HL-60/S4 (cell line): Measurements from ENCODE around the gene HHATL.

Experiments
- in situ Hi-C: fragments of 300-500 bp; cut with MboI; formaldehyde crosslinking; loops from 2 replicates; pipeline ENCODE4 v1.14.3; 2022; ENCODE audit warnings: low sequenced_read_pairs

HHATL gene

DNA sequence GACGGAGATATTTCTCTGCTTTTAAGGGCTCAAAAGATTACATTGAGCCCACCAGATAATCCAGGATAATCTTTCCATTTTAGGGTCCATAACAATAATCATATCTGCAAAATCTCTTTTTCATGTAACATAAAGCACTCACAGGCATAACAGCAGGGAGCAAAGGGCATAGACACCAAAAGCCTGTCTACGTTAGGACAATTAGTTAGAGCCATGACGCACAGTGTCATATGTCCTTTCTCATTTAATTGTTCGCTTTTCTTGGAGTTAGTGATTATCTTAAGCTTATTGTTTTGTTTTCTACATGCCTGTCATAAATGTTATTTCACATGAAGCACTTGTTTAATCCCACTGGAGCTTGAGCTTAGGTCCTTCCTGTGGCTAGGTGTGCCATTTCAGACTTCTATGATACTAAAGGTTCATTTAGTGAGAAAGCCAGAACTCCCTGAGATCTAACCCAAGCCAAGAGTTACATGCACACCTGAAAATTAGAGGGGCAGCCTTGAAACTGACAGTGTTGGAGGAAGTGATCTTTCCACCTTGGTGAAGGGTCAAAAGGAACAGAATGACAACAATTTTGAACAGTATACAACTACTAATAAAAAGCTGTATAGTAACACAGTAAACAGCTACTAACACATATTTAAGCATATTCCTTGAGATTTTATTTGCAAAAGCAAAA, 11.7 kb upstream of the HHATL start:
- in situ Hi-C loops, result no loop called here

GRCh38 chr3:42713747-42714146, 11.1 kb upstream of the HHATL start:
- in situ Hi-C loops, result no loop called here

DNA sequence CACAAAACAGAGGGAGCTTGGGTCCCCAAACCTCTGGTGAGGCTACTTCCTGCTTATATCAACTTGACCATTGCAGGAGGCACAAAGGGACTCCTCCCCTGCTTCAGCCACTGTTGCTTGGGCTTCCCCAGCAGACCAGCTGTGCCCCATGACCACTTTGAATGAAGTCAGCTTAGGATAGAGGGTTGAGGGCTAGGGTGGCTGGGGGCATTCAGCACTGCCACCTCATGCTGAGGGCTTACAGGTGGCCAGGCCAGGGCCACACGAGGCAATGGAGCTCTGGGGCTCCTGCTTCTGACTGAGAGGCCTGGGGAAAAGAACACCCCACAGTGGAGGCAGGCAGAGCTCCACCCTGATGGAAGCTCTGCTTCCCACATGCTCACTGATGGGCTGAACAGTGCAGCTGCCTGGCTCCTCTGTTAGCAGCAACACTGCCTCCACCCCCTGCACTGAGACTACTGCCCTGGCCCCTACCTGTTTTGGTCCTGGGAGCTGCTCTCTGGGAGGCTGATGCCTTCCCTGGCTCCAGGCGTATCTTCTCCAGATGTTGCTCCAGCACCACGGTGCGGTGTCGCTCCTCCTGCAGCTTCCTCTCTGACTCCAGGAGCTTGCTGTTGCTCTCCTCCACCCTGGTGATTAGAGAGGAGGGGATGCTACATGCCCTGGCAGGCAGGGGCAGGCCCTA, 10.2 kb upstream of the HHATL start:
- in situ Hi-C loops, result no loop called here

DNA sequence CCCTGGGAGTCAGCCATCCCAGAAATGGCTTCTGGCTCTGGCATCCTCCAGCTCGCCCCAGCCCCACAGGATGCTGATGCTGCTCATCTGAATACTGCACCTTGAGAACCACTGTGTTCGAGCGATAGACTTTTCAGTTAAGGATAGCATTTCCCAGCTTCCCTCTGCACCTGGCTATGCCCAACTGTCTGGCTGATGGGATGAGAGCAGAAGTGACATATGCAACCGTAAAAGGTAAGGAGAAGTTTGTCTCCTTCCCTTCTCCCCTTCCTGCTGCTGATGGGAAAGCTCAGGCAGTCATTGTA, 9.7 kb upstream of the HHATL start:
- in situ Hi-C loops, result no loop called here

DNA sequence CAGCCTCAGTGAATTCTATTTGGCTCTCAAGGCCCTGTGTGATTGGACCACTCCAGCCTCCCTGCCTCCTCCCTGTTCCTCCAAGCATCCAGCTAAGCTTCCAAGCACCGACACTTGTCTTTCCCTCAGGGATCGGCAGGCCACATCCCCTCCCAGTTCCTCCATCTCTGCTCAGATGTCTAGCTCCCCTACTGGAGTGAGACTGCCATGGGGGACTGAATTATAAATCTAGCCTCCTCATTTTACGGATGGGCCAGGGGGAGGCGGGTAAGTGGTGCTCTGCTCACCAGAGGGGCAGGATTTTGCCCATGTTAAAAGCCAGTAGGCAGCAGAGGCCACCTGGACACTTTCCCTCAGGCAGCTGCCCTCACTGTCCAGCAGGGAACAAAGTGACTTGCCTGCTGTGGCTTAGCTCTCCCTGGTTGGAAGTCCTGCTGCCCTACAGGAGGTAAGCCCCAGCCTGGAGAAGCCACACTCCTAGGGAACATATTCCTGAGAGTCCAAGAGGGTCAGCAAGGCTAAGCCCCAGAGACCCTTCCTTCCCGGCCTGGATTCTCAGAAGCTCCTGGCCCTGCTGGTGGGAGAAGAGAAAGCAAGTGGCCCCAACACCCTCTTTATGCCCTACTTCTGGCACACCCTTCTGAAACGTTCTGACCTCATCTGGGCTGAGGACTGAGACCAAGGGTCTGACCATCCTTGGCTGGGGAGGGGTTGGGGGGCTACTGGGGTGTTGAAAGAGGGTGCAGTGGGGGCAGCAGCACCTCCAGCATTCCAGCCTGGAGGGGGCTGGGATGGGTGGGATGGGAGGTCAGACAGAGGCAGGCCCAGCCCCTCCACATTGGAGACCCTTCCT, 9.1 kb upstream of the HHATL start:
- in situ Hi-C loops, result no loop called here

- in situ Hi-C loops, result no loop called here
Observed at GRCh38 chr3:42710323-42711021, 7.9 kb upstream of the HHATL start.

GRCh38 chr3:42709621-42710020, 7.0 kb upstream of the HHATL start:
- in situ Hi-C loops, result no loop called here

DNA sequence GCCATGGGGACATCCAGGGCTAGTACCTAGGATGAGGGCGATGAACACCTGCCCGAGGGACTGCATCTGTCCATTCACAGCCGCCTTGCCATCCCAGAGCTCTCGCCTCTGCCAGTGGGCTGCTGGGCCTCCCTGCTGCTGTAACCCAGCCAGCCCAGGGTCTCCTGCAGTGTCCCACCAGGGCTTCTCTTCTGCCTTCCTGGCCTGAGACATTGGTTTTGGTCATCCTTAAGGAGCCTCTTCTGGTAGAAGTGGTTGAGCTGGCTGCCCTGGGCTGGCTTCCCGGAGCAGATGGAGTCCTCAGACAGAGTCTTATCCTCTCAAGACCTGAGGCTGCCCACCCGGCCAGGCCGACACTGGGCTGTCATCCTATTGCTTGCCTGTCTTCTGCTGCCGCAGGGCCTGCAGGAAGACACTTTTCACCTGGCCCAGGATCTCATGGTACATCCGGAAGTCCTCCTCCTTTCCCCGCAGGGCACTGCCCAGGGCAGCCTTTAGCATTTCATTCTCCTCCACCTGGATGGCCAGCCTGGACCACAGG, 6.1 kb upstream of the HHATL start:
- in situ Hi-C loops, result no loop called here

DNA sequence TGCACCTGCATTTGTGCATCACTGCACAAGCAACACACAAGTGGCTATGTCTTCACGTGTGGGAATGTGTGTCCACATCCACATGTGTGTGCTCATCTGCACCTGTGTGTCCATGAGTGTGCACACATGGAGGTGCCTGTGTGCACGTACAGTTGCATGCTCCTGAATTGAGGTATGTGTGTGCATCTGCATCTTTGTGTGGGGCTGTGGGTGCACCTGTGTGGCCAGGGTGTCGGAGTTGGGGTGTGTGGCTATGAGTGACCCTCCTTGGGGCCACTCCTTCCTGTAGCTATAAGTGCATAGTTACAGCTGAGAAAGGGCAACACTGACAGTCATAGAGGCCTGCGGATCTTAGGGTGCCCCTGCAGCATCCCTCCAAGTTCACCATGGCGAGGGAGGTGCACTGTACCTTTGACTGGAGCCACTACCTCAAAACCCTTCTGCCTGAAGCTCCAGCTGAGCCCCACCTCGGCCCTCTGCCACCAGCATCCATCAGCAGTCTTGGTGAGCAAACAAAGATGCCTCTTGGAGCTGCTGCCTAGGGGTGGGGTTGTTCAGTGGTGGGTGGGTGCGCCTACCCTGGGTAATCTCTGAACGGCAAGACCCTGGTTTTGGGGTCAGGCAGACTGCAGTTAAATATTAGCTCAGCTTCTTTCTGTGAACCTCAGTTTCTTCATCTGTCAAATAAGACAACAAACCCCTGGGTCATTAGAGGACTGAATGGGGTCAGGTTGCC, 5.2 kb upstream of the HHATL start:
- in situ Hi-C loops, result no loop called here

DNA sequence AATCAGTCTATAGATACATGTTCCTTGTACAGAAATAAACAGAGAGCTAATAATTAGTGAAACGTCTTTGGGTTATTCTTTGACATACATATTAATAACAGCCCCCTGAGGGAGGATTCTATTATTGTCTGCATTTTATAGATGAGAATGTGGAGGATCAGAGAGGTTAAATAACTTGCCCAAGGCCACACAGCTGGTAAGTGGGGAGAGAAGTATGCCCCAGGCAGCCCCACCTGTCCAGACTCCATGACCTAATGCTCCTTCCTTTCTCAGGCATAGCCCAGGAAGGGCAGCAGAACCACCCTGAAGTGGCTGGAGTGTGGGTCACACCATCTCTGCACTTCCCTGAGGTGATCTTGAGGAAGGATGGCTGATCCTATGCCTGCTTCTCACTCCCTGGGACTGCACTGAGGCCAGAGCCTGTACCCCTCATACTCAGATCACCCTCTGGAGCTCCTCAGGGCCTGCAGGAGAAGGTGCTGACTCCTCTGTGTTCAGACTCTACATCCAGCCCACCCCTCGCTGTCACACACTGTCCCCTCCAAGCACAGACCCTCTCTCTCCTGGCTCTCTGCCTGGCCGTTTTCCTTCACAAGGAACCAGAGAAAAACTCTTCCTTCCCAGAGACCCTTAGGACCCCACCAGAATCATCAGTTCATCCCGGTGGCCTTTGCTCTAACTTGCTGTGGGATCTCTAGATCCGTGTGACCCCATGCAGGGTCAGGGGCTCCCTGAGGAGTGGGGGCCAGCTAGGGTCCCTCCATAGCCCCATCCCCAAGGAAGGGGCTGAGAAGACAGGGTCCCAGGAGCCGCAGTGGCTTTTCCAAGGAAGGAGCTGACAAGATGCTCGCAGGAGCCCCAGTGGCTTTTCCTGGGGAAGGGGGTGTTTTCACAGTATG, 4.4 kb upstream of the HHATL start:
- in situ Hi-C loops, result no loop called here

DNA sequence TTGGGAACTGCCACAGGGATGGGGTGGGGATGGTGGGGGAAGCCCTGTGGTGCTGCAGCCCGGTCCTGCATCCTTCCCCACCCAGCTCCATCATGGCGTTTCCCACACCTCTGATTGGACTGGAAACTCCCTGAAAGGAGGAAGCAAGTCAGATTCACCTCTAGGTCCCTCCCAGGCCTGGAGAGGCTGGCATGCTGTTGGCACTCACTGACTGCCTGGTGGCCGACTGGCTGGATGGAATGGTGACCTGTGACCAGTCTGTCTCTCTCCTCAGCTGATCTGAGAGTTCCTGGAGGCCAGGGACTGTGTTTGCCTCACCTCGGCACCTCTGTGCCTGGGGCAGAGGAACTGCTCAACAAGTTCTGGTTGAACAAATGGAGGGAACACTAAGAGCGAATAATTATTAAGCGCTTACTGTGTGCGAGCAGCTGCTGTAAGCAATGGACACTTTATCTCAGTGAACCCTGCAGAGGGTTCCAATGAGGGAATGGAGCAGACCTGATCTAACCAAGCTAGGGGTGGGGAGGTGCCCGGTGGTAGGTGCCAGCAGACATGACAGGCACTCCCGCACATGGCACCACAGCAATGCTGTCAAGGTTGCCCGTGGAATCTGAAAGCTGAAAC, 3.5 kb upstream of the HHATL start:
- in situ Hi-C loops, result no loop called here

- in situ Hi-C loops, result no loop called here
Observed at GRCh38 chr3:42705058-42705767, 2.6 kb upstream of the HHATL start.

DNA sequence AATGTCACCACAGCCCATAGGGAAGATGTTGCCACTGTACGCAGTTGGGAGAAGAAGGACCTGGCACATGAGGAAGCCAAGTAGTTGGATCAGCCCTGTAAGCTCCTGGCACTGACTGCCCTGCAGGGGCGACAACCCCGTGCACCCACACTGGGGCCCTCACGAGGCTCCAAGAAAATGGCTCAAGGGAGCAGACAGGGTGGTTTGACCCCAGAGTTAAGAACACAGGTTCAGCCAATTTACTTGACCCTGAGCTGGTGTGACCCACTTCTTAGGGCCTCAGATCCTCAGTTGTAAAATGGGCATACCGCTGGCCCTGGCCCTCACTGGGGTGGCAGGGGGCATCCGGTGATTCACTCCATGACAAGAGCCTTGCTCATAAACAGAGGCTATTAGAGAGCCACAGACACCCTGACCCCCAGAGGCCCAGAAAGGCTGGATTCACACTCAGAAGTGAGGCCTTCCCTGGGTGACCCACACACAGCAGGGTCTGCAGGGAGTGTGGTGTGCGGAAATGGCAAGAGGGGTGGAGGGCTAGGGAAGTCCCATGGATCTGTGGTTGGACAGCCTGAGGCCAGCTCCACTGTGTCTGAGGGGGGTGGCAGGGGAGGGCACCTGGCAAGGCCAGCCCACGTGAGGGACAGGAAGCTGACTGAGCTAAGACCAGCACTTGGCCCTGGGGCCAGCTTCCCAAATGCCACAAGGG, 1.7 kb upstream of the HHATL start:
- in situ Hi-C loops, result no loop called here

DNA sequence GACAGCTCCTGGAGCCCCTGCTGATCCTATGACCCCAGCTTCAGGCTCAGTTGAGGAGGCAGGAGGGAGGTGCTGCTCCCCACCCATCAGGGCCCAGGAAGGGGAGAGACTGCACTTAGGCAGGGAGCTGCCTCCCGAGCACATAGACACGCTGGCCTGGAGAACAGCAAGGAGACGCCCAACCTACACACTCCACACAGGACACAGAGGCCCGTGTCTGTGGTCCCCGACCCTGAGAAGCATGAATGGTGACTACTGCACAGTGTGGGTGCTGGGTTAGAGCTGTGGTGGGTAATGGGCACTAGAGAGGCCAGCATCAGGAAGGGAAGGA, 1.1 kb upstream of the HHATL start:
- in situ Hi-C loops, result no loop called here

- in situ Hi-C loops, result no loop called here
Observed at GRCh38 chr3:42702982-42703694, 540 bp upstream of the HHATL start.

- in situ Hi-C loops, result no loop called here
Observed at GRCh38 chr3:42701371-42702065, 1.1 kb downstream of the HHATL start.
